ENCODE data around the gene TXNDC5.

DNA sequence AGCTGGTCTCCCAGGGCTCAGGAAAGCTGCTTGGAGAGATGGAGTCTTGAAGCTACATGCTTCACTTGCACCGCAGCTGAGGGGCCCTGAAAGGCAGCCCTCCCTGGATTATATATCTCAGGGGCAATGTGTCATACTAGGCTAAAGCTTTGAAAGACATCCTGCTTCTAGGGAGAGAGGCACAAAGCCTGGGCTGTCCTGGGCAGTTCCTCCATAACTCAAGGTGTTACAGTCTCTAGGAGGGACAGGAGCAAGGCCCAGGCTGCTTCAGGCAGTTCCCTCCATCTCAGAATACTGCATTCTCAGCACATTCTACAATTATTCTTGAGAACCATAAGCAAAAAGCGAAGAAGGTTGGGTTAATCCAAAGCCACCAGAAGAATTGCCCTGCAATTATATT is 22.0 kb upstream of the TXNDC5 start:
- TF ChIP-seq SP1 (IDR thresholded peaks at IDR 0.05) (no peak), SUZ12 (IDR thresholded peaks at IDR 0.05) (no peak), ZNF384 (IDR thresholded peaks at IDR 0.05) (no peak)
